HEK293T (cell line): ENCODE data around the gene DTNBP1.

Source experiments
- ARNT ChIP-seq: fragments of 450-650 bp; IDR thresholded peaks from 2 replicates; pipeline ENCODE4 v1.6.1; 2017; ENCODE audit warnings: mild to moderate bottlenecking
- CTBP1 ChIP-seq: fragments of 450-650 bp; IDR thresholded peaks from 2 replicates; pipeline ENCODE4 v1.6.1; 2016; ENCODE audit warnings: borderline replicate concordance
- FOXA1 ChIP-seq: fragments of 450-650 bp; IDR thresholded peaks from 2 replicates; pipeline ENCODE4 v1.6.1; 2016; ENCODE audit warnings: mild to moderate bottlenecking
- FOXK2 ChIP-seq: fragments of 450-650 bp; IDR thresholded peaks from 2 replicates; pipeline ENCODE4 v1.6.1; 2016; ENCODE audit warnings: mild to moderate bottlenecking
- FOXM1 ChIP-seq: fragments of 450-650 bp; IDR thresholded peaks from 2 replicates; pipeline ENCODE4 v1.6.1; 2017; ENCODE audit warnings: mild to moderate bottlenecking, borderline replicate concordance
- HDGF ChIP-seq: fragments of 450-650 bp; IDR thresholded peaks from 2 replicates; pipeline ENCODE4 v1.6.1; 2017; ENCODE audit warnings: antibody characterized with exemption, borderline replicate concordance
- L3MBTL2 ChIP-seq: fragments of 450-650 bp; conservative IDR thresholded peaks from 2 replicates; pipeline ENCODE4 v1.6.1; 2016; ENCODE audit warnings: mild to moderate bottlenecking
- NFRKB ChIP-seq: fragments of 450-650 bp; IDR thresholded peaks from 2 replicates; pipeline ENCODE4 v1.6.1; 2016; ENCODE audit warnings: mild to moderate bottlenecking, moderate library complexity
- SP1 ChIP-seq: fragments of 450-650 bp; IDR thresholded peaks from 2 replicates; pipeline ENCODE4 v1.6.1; 2017
- SUZ12 ChIP-seq: fragments of 450-650 bp; IDR thresholded peaks from 2 replicates; pipeline ENCODE4 v1.6.1; 2016; ENCODE audit warnings: mild to moderate bottlenecking
- ZNF384 ChIP-seq: fragments of 450-650 bp; IDR thresholded peaks from 2 replicates; pipeline ENCODE4 v1.6.1; 2016

- no peak for TF ChIP-seq ZNF384
- TF ChIP-seq SUZ12 = no peak
- TF ChIP-seq NFRKB = no peak
- no peak for TF ChIP-seq CTBP1
- TF ChIP-seq HDGF = no peak
- no peak for TF ChIP-seq SP1
- TF ChIP-seq FOXA1 = no peak
- TF ChIP-seq FOXK2 = no peak
- TF ChIP-seq L3MBTL2 = no peak
- TF ChIP-seq FOXM1 = no peak
- TF ChIP-seq ARNT = no peak
Measured at GRCh38 chr6:15621203-15622044, 41.4 kb downstream of the DTNBP1 start.
